Activated CD4-positive, CD25-positive, alpha-beta regulatory T cell treated with anti-CD3 and anti-CD28 coated beads, Interleukin-2, amount 50 U/mL, for 16 hours (primary cell): ENCODE data around the gene ITGB1.

ENCODE experiments used
- DNase-seq: peaks from one replicate; pipeline ENCODE4 v3.0.0-alpha.2; 2020; ENCODE audit warnings: low read depth, low spot score

Gene ITGB1

GRCh38 chr10:32955790-32956189, 2.2 kb downstream of the ITGB1 start:
- no peak for DNase-seq

- no peak for DNase-seq
Measured at GRCh38 chr10:32955299-32955772, 2.7 kb downstream of the ITGB1 start.

- no peak for DNase-seq
Measured at GRCh38 chr10:32954545-32955298, 3.3 kb downstream of the ITGB1 start.

- no peak for DNase-seq
Measured at GRCh38 chr10:32954080-32954479, 4.0 kb downstream of the ITGB1 start.

- DNase-seq, result no peak
Measured at GRCh38 chr10:32953277-32953927, 4.6 kb downstream of the ITGB1 start.

- DNase-seq, result no peak
Measured at GRCh38 chr10:32952541-32953276, 5.3 kb downstream of the ITGB1 start.

- no peak for DNase-seq
Measured at GRCh38 chr10:32952094-32952493, 5.9 kb downstream of the ITGB1 start.

- DNase-seq, result no peak
Measured at GRCh38 chr10:32951111-32951510, 6.9 kb downstream of the ITGB1 start.

- no peak for DNase-seq
Measured at GRCh38 chr10:32950591-32951108, 7.4 kb downstream of the ITGB1 start.

GRCh38 chr10:32949221-32949678, 8.8 kb downstream of the ITGB1 start:
- no peak for DNase-seq

- DNase-seq, result no peak
Measured at GRCh38 chr10:32948451-32948850, 9.6 kb downstream of the ITGB1 start.

- no peak for DNase-seq
Measured at GRCh38 chr10:32947586-32947985, 10.4 kb downstream of the ITGB1 start.

- no peak for DNase-seq
Measured at GRCh38 chr10:32946108-32946507, 11.9 kb downstream of the ITGB1 start.

- no peak for DNase-seq
Measured at GRCh38 chr10:32943854-32944661, 14.0 kb downstream of the ITGB1 start.

GRCh38 chr10:32943395-32943794, 14.6 kb downstream of the ITGB1 start:
- no peak for DNase-seq

- no peak for DNase-seq
Measured at GRCh38 chr10:32942081-32942480, 15.9 kb downstream of the ITGB1 start.

- no peak for DNase-seq
Measured at GRCh38 chr10:32941357-32941756, 16.7 kb downstream of the ITGB1 start.

- no peak for DNase-seq
Measured at GRCh38 chr10:32940321-32941301, 17.4 kb downstream of the ITGB1 start.

GRCh38 chr10:32939296-32940111, 18.5 kb downstream of the ITGB1 start:
- DNase-seq, result no peak
